Activated gamma-delta T cell (primary cell): Measurements from ENCODE around the gene SOS1.
"Not testable (repeated sequence)": the region's sequence is repeated elsewhere in the genome, so short reads cannot be mapped to it uniquely, and the experiment has no call there.

Experiments
- DNase-seq: peaks from one replicate; lab custom pipeline; 2025; lab: John Stamatoyannopoulos, UW
- total RNA-seq, 2 donors: gene quantifications; one replicate each; lab custom pipeline; 2026; lab: John Stamatoyannopoulos, UW

SOS1 gene
- 157 to 201 reads per million in 2 donors for total RNA-seq

DNA sequence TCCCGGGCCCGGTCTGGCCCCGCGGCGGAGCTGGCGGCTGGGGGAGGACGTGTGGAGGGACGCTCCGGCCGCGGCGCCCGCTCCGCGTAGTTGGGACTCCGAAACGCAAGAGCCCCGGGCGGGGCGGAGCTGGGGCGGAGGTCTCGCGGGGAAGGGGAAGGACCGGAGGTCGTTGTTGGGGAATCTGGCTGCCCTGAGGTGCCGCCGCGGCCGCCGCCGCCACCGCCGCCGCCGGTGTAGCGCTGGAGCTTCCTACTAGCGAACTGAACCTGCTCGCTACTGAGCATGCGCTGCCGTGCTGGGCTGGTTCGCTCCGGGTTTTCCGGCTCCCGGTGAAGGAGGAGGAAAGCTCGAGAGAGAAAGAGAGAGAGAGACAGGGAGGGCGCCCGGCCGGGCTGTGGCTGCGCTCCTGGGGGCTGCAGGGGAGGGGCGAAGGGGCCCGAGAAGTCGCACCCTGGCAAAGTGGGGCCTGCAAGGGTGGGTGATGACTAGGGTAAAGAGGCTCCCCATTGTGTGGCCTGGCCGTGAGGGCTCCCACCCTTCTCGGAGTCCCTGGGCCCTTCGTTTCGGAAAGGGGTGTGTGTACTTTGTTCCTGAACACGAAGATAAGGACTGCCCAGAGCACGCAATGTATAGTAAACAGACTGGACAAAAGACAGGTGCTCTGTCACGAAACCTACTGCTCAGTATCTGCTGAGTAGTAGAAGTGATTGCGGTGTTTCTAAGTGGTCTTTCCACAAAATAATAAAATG is at the start of gene SOS1:
Gene SOS1, minus strand, starts transcription at position 281 of the 752 bp plus-strand sequence. CDS start 629 bp downstream, outside the sequence.
- DNase-seq = peak; percentile 86

DNA sequence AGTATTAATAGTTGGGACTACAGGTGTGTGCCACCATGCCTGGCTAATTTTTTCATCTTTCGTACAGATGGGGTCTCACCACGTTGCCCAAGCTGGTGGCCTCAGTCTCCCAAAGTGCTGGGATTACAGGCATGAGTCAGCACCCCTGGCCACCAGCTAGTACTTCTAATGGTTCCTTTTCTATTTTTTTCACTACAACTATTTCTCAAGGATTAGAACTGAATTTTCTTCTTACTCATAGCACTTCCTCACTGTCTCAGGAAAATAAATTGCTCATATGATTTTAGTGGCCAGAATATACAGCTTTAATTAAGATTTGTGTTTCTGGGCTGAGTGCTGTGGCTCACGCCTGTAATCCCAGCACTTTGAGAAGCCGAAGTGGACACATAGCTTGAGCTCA is 43.2 kb upstream of the SOS1 start:
- no peak for DNase-seq

- DNase-seq = no peak
These were observed 40.1 kb upstream of the SOS1 start for GRCh38 chr2:39160982-39161381.

DNA sequence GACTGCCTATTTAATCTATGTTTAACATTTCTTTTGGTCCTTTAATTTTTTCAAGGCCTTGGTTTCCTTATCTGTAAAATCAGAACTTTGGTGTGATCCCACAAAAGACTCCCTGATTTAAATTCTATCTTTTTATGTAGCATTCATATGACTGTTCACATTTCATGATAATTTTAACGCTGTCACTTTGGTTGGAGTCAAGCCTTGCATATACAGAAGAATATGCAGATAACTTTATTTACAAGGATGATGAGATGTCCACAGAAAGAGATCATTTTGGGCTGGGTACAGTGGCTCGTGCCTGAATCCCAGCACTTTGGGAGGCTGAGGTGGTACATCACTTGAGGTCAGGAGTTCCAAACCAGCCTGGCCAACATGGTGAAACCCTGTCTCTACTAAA is 38.4 kb upstream of the SOS1 start:
- no peak for DNase-seq

DNA sequence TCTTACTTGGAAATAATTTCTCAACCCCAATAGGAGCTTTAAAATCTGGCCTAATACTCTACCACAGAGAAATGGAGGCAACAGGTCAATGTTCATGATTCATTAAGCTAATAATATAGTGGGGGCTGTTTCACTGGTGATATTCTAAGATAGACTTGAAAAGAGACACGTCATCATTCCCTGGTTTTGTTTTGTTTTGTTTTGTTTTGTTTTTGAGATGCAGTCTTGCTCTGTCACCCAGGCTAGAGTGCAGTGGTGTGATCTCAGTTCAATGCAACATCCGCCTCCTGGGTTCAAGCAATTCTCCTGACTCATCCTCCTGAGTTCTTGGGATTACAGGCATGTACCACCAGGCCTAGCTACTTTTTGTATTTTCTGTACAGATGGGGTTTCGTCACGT is 37.5 kb upstream of the SOS1 start:
- no peak for DNase-seq

DNA sequence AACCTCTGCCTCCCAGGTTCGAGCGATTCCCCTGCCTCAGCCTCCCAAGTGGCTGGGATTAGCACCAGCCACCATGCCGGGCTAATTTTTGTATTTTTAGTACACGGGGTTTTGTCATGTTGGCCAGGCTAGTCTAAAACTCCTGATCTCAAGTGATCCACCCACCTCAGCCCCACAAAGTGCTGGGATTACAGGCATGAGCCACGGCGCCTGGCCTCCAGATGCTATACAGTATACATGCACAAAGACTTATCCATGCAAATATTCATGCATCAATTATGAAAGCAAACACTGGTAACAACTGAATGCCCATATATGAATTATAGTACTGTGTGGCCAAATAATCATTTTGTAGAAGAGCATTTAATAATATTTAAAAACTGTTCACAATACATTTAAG is 36.0 kb upstream of the SOS1 start:
- DNase-seq = no peak

DNA sequence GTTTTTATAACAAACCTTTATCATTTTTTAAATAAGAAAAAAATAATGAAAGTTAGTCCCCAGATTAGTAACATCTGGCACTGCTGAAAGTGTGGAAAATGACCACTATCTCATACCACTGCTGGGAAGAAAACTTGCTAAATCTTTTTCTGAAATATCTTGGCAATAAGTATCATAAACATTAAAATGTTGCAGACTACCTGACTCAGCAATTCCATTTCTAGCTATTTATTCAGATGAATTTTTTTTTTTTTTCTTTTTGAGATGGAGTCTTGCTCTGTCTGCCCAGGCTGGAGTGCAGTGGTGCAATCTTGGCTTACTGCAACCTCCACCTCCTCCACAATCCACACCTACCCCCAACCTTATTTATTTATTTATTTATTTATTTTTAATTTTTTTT is 35.3 kb upstream of the SOS1 start:
- no peak for DNase-seq

DNA sequence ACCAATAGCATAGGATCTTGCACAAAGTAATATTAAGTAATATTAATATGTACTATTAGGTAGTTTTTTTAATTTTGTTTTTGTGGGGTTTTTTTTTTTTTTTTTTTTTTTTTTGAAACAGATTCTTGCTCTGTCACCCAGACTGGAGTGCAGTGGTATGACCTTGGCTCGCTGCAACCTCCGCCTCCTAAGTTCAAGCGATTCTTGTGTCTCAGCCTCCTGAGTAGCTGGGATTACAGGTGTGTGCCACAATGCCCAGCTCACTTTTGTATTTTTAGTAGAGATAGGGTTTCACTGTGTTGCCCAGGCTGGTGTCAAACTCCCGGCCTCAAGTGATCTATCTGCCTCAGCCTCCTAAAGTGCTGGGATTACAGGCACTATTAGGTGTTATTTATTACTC is 34.7 kb upstream of the SOS1 start:
- not testable (repeated sequence) for DNase-seq

- DNase-seq = no peak
These were observed 34.1 kb upstream of the SOS1 start for GRCh38 chr2:39154944-39155343.

DNA sequence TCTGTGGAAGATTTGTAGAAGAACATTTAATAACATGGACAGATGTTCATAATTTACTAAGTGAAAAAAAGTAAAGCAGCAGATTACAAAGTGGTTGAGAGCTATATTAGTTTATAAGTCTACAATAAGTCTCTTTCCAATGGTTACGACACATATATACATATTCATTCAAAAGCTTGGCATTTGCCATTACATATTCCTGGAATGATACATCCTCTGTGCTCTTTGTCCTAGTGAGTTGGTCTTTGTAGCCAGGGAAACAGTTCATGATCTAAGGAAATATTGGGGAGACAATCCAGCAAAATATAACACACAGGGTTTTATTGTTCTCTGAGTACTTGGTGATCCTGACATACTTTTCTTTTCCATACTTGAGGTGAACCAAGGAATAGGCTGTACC is 32.5 kb upstream of the SOS1 start:
- DNase-seq = no peak

DNA sequence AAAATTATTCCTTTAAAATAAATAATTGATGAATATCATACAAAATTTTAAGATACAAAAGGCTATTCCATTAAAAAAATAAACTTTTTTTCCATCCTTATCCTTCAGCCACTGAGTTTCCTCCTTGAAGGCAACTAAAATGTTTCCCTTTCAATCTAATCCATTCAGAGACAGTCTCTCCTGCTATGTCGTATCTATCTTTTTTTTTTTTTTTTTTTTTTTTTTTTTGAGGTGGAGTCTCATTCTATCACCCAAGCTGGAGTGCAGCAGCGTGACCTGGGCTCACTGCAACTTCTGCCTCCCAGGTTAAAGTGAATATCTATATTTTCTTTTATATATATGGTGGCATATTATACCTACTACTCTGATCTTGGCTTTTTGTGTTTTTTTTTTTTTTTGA is 31.7 kb upstream of the SOS1 start:
- DNase-seq = no peak

DNA sequence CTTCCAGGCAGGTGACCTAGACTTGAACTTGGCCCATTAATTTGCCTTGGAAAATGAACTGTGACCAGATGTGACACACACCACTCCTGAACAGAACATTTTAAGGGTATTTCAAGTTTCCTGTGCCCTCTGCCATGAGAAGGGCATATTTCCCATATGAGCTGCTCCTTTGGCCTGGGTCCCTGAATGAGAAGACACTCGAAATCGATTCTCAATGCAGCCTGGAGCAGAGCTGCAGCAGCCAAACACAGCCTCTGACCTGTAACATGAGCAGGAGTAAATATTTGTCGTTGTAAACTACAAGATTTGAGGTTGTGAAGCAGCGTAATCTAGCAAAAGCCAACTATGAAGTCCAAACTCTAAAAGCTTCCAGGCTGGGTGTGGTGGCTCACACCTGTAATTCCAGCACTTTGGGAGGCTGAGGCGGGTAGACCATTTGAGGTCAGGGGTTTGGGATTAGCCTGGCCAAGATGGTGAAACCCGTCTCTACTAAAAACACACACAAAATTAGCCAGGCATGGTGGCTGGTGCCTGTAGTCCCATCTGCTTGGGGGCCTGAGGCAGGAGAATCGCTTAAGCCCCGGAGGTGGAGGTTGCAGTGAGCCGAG is 30.1 kb upstream of the SOS1 start:
- no peak for DNase-seq

GRCh38 chr2:39150102-39150562 is 29.3 kb upstream of the SOS1 start:
- DNase-seq = no peak

- DNase-seq = no peak
These were observed 25.8 kb upstream of the SOS1 start for GRCh38 chr2:39146630-39147029.

- no peak for DNase-seq
These were observed 25.1 kb upstream of the SOS1 start for GRCh38 chr2:39145906-39146421.

DNA sequence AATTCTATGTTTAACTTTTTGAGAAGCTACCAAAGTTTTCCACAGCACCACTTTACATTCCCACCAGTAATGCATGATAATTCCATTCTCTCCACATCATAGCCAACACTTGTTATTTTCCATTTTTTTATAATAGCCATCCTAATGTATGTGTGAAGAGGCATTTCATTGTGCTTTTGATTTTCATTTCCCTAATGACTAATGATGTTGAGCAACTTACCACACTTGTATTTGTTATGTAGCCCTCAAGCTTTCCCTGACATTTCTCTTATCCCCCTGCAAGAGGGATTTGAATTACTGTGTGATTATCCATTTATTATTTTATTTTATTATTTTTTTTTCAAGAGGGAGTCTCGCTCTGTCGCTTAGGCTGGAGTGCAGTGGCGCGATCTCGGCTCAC is 23.6 kb upstream of the SOS1 start:
- DNase-seq = no peak

- no peak for DNase-seq
These were observed 22.2 kb upstream of the SOS1 start for GRCh38 chr2:39142904-39143605.

DNA sequence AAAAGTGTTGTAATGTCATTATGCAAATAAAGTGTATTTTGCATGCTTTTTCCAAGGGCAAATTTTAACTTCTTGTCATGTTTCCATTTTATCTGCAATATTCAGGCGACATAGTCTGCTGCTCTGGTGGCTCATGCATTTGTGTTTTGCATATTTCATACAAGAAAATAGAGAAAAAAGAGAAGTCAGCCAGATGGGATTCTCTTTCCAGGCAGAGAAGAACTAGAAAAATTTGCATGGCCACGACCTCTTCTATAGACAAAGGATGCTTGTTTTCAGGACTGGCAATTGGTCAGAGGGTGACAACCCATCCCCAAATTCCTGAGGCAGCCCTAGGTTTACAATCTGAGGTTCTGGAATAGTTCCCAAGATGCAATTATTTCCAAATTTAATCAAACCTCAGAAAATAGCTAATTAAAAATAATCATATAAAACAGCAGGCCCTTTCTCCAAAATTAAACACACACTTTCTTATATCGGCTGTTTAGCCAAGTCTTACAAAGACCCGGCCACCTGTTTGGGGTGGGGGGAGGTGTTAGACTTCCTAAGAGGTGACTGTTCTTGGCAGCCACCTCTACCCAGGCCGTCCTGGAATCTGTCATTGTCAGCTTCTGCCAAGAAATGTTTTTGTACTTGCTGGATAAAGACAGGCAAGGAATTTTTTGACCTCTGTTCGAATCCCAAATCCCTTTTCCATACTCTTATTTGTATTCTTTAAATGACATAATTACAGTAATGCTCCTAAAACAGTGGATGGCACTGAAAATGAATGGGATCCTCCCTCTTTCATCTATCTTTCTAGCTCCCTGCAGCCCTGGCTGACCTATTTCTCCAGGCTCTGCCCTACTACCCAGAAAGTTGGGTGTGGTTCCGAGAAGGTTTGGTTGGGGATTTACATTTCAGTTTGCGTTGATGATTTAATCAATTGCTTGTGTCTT is 20.8 kb upstream of the SOS1 start:
- no peak for DNase-seq

GRCh38 chr2:39140948-39141333 is 20.1 kb upstream of the SOS1 start:
- not testable (repeated sequence) for DNase-seq

- DNase-seq = no peak
These were observed 19.5 kb upstream of the SOS1 start for GRCh38 chr2:39140322-39140847.

DNA sequence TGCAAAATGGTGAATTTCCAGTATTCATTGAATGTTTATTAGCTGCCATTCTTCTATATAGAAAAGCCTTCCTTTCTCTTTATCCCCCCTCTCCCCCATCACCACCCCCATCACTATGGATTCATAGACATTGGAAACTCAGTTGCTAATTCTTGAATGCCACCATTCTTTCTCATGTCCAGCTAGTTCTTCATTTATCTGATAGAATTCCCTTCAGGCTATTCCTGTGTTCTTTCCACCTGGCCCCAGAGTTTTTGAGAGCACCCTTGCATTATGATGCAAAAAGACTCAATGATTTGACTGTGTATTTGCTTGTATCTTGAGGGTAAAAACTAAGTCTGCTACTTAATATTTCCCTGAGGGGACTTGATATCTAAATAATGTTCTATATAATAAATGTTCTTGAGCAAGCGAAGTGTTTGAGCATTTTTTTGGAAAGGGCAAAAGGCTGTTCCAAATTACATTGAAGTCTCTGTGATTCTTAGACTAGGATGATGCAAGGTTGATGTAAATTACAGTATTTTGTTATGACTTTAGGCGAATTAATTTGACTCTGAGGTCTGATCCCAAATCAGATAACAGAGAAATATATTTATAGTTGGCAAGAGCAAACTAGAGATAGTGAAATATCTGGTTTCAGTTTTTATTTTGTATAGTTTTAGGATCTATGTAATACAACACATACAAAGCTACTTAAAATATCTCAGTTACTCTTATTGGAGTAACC is 18.8 kb upstream of the SOS1 start:
- DNase-seq = no peak
